A549 (cell line): ENCODE measurements around the gene IL18BP.

ENCODE experiments used
- CHD4 ChIP-seq: fragments of 200-600 bp; sonication (generic); IDR thresholded peaks from 2 replicates; pipeline ENCODE4 v1.6.1; 2016; ENCODE audit warnings: antibody characterized with exemption, mild to moderate bottlenecking, borderline replicate concordance
- CTCF ChIP-seq: fragments of >200 bp; sonication (Bioruptor Twin); formaldehyde crosslinking; IDR thresholded peaks from 3 replicates; pipeline ENCODE4 v1.5.1; 2016
- EP300 ChIP-seq, 2 experiments: fragments of >200 bp; sonication (Bioruptor Twin); formaldehyde crosslinking; IDR thresholded peaks; 2 replicates in 1 of 2; 3 replicates in 1 of 2; pipeline ENCODE4 v1.6.1; 2016 to 2017
- HMGXB4 ChIP-seq: fragments of 250-450 bp; sonication (Bioruptor Pico); IDR thresholded peaks from 2 replicates; pipeline ENCODE4 v1.5.0; 2021; ENCODE audit warnings: mild to moderate bottlenecking, moderate library complexity, borderline replicate concordance
- NFE2L2 ChIP-seq: fragments of 150-350 bp; conservative IDR thresholded peaks from 2 replicates; pipeline ENCODE4 v1.6.1; 2014; ENCODE audit warnings: low read length
- RAD21 ChIP-seq, 2 experiments: fragments of >200 bp in 1 of 2; sonication (Bioruptor Twin) in 1 of 2; formaldehyde crosslinking in 1 of 2; IDR thresholded peaks in 1 of 2; conservative IDR thresholded peaks in 1 of 2; 2 replicates in 1 of 2; 3 replicates in 1 of 2; pipeline ENCODE4 v1.6.1; 2012 to 2018; ENCODE audit warnings: inconsistent platforms in 1 of 2
- RCOR1 ChIP-seq: fragments of 150-350 bp; IDR thresholded peaks from 2 replicates; pipeline ENCODE4 v1.6.1; 2014; ENCODE audit warnings: antibody characterized with exemption, low read length, low read depth
- REST ChIP-seq: fragments of 200-600 bp; sonication (generic); IDR thresholded peaks from 2 replicates; pipeline ENCODE4 v1.6.1; 2016; ENCODE audit warnings: antibody characterized with exemption, mild to moderate bottlenecking, moderate library complexity
- RFX5 ChIP-seq: fragments of 450-650 bp; IDR thresholded peaks from 2 replicates; pipeline ENCODE4 v1.7.1; 2014; ENCODE audit warnings: antibody characterized with exemption, mild to moderate bottlenecking, moderate library complexity

- TF ChIP-seq EP300 (IDR thresholded peaks at IDR 0.05) = no peak
- no peak for TF ChIP-seq CTCF
- no peak for TF ChIP-seq CHD4
- TF ChIP-seq REST = no peak
- no peak for TF ChIP-seq RCOR1
- no peak for TF ChIP-seq NFE2L2
- TF ChIP-seq HMGXB4 (CRISPR knock-in tag) = no peak
- no peak for TF ChIP-seq RFX5
- TF ChIP-seq RAD21 (conservative IDR thresholded peaks at IDR 0.05 in 1 of 2, IDR thresholded peaks at IDR 0.05 in 1 of 2) = no peak
Measured at GRCh38 chr11:72001285-72001684, 2.6 kb downstream of the IL18BP start.
